Measurements from ENCODE around the gene USP17L12. TPM values are rescaled to one million over a fixed set of nuclear protein-coding genes. Genes with fewer than 3 reads are reported as not detected.
"Not testable (repeated sequence)": the region's sequence is repeated elsewhere in the genome, so short reads cannot be mapped to it uniquely, and the experiment has no call there.

USP17L12 gene, protein sequence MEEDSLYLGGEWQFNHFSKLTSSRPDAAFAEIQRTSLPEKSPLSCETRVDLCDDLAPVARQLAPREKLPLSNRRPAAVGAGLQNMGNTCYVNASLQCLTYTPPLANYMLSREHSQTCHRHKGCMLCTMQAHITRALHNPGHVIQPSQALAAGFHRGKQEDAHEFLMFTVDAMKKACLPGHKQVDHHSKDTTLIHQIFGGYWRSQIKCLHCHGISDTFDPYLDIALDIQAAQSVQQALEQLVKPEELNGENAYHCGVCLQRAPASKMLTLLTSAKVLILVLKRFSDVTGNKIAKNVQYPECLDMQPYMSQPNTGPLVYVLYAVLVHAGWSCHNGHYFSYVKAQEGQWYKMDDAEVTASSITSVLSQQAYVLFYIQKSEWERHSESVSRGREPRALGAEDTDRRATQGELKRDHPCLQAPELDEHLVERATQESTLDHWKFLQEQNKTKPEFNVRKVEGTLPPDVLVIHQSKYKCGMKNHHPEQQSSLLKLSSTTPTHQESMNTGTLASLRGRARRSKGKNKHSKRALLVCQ
- total RNA-seq (not detected), polyA plus RNA-seq (not detected)
- long read RNA-seq, donor 1 = 0 reads
- long read RNA-seq, donor 2 = 0 reads
- long read RNA-seq, donor 3 = 0 reads
- long read RNA-seq, donor 4 = 0 reads

GRCh38 chr4:9219852-9220251 lies at the start of gene USP17L12:
USP17L12 (plus strand) TSS chr4:9220152; CDS start chr4:9220152, 0 bp downstream.
- H3K4me1 ChIP-seq (ENCODE audit: control insufficient read depth, insufficient read depth, low read length); H3K4me3 ChIP-seq (ENCODE audit: low read length); H3K27ac ChIP-seq (ENCODE audit: low read length); H3K9me3 ChIP-seq (ENCODE audit: control insufficient read depth, low read length); DNase-seq; ATAC-seq; intact Hi-C loops (cut with DNase I); H3K27me3 ChIP-seq (ENCODE audit: control insufficient read depth, insufficient read depth): not testable (repeated sequence)
- no CpG with 5 or more reads among the region's 13 CpGs for WGBS

GRCh38 chr4:9210357-9210756 lies 9.6 kb upstream of the USP17L12 start, which contains the start of gene USP17L10:
USP17L10 (plus strand) TSS chr4:9210657; CDS start chr4:9210657, 0 bp downstream.
- intact Hi-C loops (cut with DNase I); H3K9me3 ChIP-seq (ENCODE audit: control insufficient read depth, low read length); H3K4me3 ChIP-seq (ENCODE audit: low read length); H3K27ac ChIP-seq (ENCODE audit: low read length); H3K4me1 ChIP-seq (ENCODE audit: control insufficient read depth, insufficient read depth, low read length); ATAC-seq; H3K27me3 ChIP-seq (ENCODE audit: control insufficient read depth, insufficient read depth); DNase-seq: not testable (repeated sequence)
- 86% methylated on average over 11 of the region's 13 CpGs for WGBS

- DNase-seq = peak; percentile 0 to 25 (median 18)
- H3K27ac ChIP-seq (ENCODE audit: low read length); H3K4me1 ChIP-seq (ENCODE audit: control insufficient read depth, insufficient read depth, low read length); H3K4me3 ChIP-seq (ENCODE audit: low read length); ATAC-seq; H3K27me3 ChIP-seq (ENCODE audit: control insufficient read depth, insufficient read depth); H3K9me3 ChIP-seq (ENCODE audit: control insufficient read depth, low read length); intact Hi-C loops (cut with DNase I): not testable (repeated sequence)
- 83% methylated on average over 11 of the region's 14 CpGs for WGBS
Measured at GRCh38 chr4:9214701-9215100, 5.3 kb upstream of the USP17L12 start.

DNA sequence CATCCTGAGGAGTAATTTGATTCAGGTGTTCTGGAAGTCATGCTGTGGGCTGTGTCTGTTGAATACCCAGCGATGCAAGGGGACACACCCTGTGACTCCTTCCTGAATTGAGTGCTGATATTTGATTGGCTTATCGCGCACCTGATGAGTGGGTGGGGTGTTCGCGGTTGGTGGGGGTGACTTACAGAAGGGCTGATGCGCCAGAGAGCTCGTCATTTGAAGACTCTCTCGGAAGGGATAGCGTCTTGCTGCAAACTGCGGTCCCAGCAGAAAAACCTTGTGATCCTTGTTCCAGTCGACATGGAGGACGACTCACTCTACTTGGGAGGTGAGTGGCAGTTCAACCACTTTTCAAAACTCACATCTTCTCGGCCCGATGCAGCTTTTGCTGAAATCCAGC lies 4.8 kb upstream of the USP17L12 start, which contains the start of gene USP17L11:
Gene USP17L11 (plus strand): TSS at position 301 of the 400 bp plus-strand sequence. CDS start 0 bp downstream, at position 301.
- ATAC-seq; H3K9me3 ChIP-seq (ENCODE audit: control insufficient read depth, low read length); DNase-seq; H3K4me1 ChIP-seq (ENCODE audit: control insufficient read depth, insufficient read depth, low read length); H3K27ac ChIP-seq (ENCODE audit: low read length); intact Hi-C loops (cut with DNase I); H3K27me3 ChIP-seq (ENCODE audit: control insufficient read depth, insufficient read depth); H3K4me3 ChIP-seq (ENCODE audit: low read length): not testable (repeated sequence)
- 89% methylated on average over 8 of the region's 14 CpGs for WGBS

- WGBS = no CpG with 5 or more reads among the region's 14 CpGs
- H3K27ac ChIP-seq (ENCODE audit: low read length); H3K9me3 ChIP-seq (ENCODE audit: control insufficient read depth, low read length); ATAC-seq; intact Hi-C loops (cut with DNase I); H3K4me1 ChIP-seq (ENCODE audit: control insufficient read depth, insufficient read depth, low read length); H3K4me3 ChIP-seq (ENCODE audit: low read length); H3K27me3 ChIP-seq (ENCODE audit: control insufficient read depth, insufficient read depth); DNase-seq: not testable (repeated sequence)
Measured at GRCh38 chr4:9224596-9224995, 4.6 kb downstream of the USP17L12 start, which contains the start of gene USP17L13. USP17L13 (plus strand) TSS chr4:9224896; CDS start chr4:9224896, 0 bp downstream.

GRCh38 chr4:9230249-9230648 lies 10.3 kb downstream of the USP17L12 start:
- H3K4me1 ChIP-seq (ENCODE audit: control insufficient read depth, insufficient read depth, low read length); H3K27ac ChIP-seq (ENCODE audit: low read length); intact Hi-C loops (cut with DNase I); H3K4me3 ChIP-seq (ENCODE audit: low read length); H3K27me3 ChIP-seq (ENCODE audit: control insufficient read depth, insufficient read depth); ATAC-seq; H3K9me3 ChIP-seq (ENCODE audit: control insufficient read depth, low read length): not testable (repeated sequence)
- DNase-seq = peak in 1 of 3 donors; percentile 10
- WGBS = 84% methylated on average over 5 of the region's 8 CpGs

DNA sequence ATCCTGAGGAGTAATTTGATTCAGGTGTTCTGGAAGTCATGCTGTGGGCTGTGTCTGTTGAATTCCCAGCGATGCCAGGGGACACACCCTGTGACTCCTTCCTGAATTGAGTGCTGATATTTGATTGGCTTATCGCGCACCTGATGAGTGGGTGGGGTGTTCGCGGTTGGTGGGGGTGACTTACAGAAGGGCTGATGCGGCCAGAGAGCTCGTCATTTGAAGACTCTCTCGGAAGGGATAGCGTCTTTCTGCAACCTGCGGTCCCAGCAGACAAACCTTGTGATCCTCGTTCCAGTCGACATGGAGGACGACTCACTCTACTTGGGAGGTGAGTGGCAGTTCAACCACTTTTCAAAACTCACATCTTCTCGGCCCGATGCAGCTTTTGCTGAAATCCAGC lies 14.1 kb downstream of the USP17L12 start, which contains the start of gene USP17L15:
Gene USP17L15 (plus strand): TSS at position 301 of the 400 bp plus-strand sequence. CDS start 0 bp downstream, at position 301.
- WGBS = no CpG with 5 or more reads among the region's 15 CpGs
- intact Hi-C loops (cut with DNase I); ATAC-seq; DNase-seq; H3K4me1 ChIP-seq (ENCODE audit: control insufficient read depth, insufficient read depth, low read length); H3K27ac ChIP-seq (ENCODE audit: low read length); H3K27me3 ChIP-seq (ENCODE audit: control insufficient read depth, insufficient read depth); H3K9me3 ChIP-seq (ENCODE audit: control insufficient read depth, low read length); H3K4me3 ChIP-seq (ENCODE audit: low read length): not testable (repeated sequence)

- H3K4me3 ChIP-seq (ENCODE audit: low read length); H3K9me3 ChIP-seq (ENCODE audit: control insufficient read depth, low read length); H3K27ac ChIP-seq (ENCODE audit: low read length); H3K4me1 ChIP-seq (ENCODE audit: control insufficient read depth, insufficient read depth, low read length); intact Hi-C loops (cut with DNase I); ATAC-seq; H3K27me3 ChIP-seq (ENCODE audit: control insufficient read depth, insufficient read depth): not testable (repeated sequence)
- WGBS = 85% methylated on average over 11 of the region's 12 CpGs
- DNase-seq = peak; percentile 2 to 10 (median 9)
Measured at GRCh38 chr4:9238461-9238860, 18.5 kb downstream of the USP17L12 start.

- ATAC-seq; DNase-seq; H3K27ac ChIP-seq (ENCODE audit: low read length); intact Hi-C loops (cut with DNase I); H3K9me3 ChIP-seq (ENCODE audit: control insufficient read depth, low read length); H3K4me3 ChIP-seq (ENCODE audit: low read length); H3K27me3 ChIP-seq (ENCODE audit: control insufficient read depth, insufficient read depth); H3K4me1 ChIP-seq (ENCODE audit: control insufficient read depth, insufficient read depth, low read length): not testable (repeated sequence)
- 85% methylated on average over 5 of the region's 14 CpGs for WGBS
Measured at GRCh38 chr4:9243579-9243978, 23.6 kb downstream of the USP17L12 start, which contains the start of gene USP17L17. USP17L17 (plus strand) TSS chr4:9243879; CDS start chr4:9243879, 0 bp downstream.

- H3K4me3 ChIP-seq (ENCODE audit: low read length); H3K27me3 ChIP-seq (ENCODE audit: control insufficient read depth, insufficient read depth); ATAC-seq; H3K4me1 ChIP-seq (ENCODE audit: control insufficient read depth, insufficient read depth, low read length); intact Hi-C loops (cut with DNase I); H3K9me3 ChIP-seq (ENCODE audit: control insufficient read depth, low read length); H3K27ac ChIP-seq (ENCODE audit: low read length): not testable (repeated sequence)
- 89% methylated on average over 20 of the region's 26 CpGs for WGBS
- DNase-seq = peak in 2 of 3 donors; percentile 1 to 4
Measured at GRCh38 chr4:9247953-9248680, 28.2 kb downstream of the USP17L12 start, which contains the start of gene USP17L18. USP17L18 (plus strand) TSS chr4:9248630; CDS start chr4:9248630, 0 bp downstream.

All from right cardiac atrium (tissue), 5 donors.